GM12864 (cell line): Measurements from ENCODE around the gene LDLRAD4.

ENCODE experiments used
- DNase-seq: peaks from one replicate; pipeline ENCODE4 v3.0.0-alpha.2; 2011; ENCODE audit warnings: low read depth
- H3K4me3 ChIP-seq: 2 replicates; pipeline ENCODE4 v1.5.1; 2011; ENCODE audit warnings: mild to moderate bottlenecking, low read depth, low read length, control low read depth
- CTCF ChIP-seq: IDR thresholded peaks from 2 replicates; pipeline ENCODE4 v1.5.1; 2011; ENCODE audit warnings: low read depth, mild to moderate bottlenecking, moderate library complexity, low read length, control low read depth, inconsistent platforms; ENCODE audit errors: missing control alignments

LDLRAD4 gene

GRCh38 chr18:13525381-13526029, 306.9 kb downstream of the LDLRAD4 start:
- no peak for DNase-seq
- no peak for TF ChIP-seq CTCF
- no peak overlapping the region for H3K4me3 ChIP-seq

- DNase-seq: no peak
- TF ChIP-seq CTCF: no peak
- no peak overlapping the region for H3K4me3 ChIP-seq
Measured at GRCh38 chr18:13526519-13526918, 308.0 kb downstream of the LDLRAD4 start.

GRCh38 chr18:13527256-13527655, 308.7 kb downstream of the LDLRAD4 start:
- H3K4me3 ChIP-seq: no peak overlapping the region
- DNase-seq: no peak
- TF ChIP-seq CTCF: no peak

GRCh38 chr18:13527730-13528129, 309.2 kb downstream of the LDLRAD4 start:
- TF ChIP-seq CTCF: no peak
- H3K4me3 ChIP-seq: no peak overlapping the region
- no peak for DNase-seq

- no peak for DNase-seq
- no peak for TF ChIP-seq CTCF
- no peak overlapping the region for H3K4me3 ChIP-seq
Measured at GRCh38 chr18:13528739-13529392, 310.3 kb downstream of the LDLRAD4 start.

GRCh38 chr18:13530033-13530878, 311.7 kb downstream of the LDLRAD4 start:
- no peak overlapping the region for H3K4me3 ChIP-seq
- DNase-seq: no peak
- TF ChIP-seq CTCF: no peak
